Lower leg skin (tissue), 4 donors: ENCODE measurements around the gene ARHGAP1. TPM values are rescaled to one million over a fixed set of nuclear protein-coding genes. Genes with fewer than 3 reads are reported as not detected.

Experiments
- DNase-seq, 2 donors: peaks; one replicate each; pipeline ENCODE4 v3.0.0-alpha.2; 2019; ENCODE audit warnings: low spot score in 2 of 2
- H3K4me3 ChIP-seq: fragments of 200-600 bp; sonication (generic); 2 replicates; pipeline ENCODE4 v1.5.1; 2017; ENCODE audit warnings: mild to moderate bottlenecking, low read depth; ENCODE audit not compliant: poor library complexity, severe bottlenecking
- POLR2A ChIP-seq, 2 donors: fragments of 450-650 bp; IDR thresholded peaks; one replicate each; pipeline ENCODE4 v1.6.1; 2016 to 2017; ENCODE audit warnings: antibody characterized with exemption in 2 of 2, mild to moderate bottlenecking in 1 of 2, moderate library complexity in 1 of 2
- WGBS, 2 donors: methylation state at CpG; one replicate each; pipeline ENCODE4 v1.1.5; 2018; 5-methylcytosine and 5-hydroxymethylcytosine counted together
- intact Hi-C: fragments of 100-400 bp; cut with DNase I; formaldehyde crosslinking; loops from one replicate; pipeline ENCODE4 v1.15.0; 2023; ENCODE audit warnings: low total_unique reads
- total RNA-seq, 4 donors: library from RNA; depleted of rRNA; stranded (reverse); fragments of >200 nt; gene quantifications; one replicate each; pipeline ENCODE4 v1.1.0, GENCODE V29; 2016
- TF ChIP-seq, protein P1 (sequence below), 3 donors: fragments of 450-650 bp; IDR thresholded peaks; one replicate each; pipeline ENCODE4 v1.5.1; 2016; ENCODE audit warnings: antibody characterized with exemption in 3 of 3, mild to moderate bottlenecking in 3 of 3, moderate library complexity in 2 of 3

ARHGAP1 gene
- total RNA-seq, 4 donors from 2014 or later: 56.4 to 70.6 (median 64.3) TPM

DNA sequence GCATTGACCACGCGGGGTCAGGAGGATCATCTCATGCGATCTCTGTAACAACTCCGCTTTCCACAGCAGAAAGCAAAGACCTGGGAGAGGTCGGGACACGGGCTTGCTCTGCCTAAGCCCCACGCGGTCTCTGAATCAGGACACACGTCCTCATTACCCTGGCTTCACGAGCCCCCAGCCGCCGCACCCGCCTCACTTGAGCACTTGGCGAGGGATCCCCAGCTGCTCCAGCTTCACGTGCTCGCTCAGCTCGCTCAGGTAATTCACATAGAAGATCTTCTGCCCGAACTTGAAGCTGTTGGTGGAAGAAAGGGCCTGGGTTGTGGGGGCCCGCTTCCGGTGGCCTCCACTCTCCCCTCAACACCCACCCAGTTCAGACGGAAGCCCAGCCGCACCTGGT is 19.6 kb downstream of the ARHGAP1 start:
- TF ChIP-seq POLR2A (IDR thresholded peaks at IDR 0.05): no peak
- TF ChIP-seq, protein P1, sequence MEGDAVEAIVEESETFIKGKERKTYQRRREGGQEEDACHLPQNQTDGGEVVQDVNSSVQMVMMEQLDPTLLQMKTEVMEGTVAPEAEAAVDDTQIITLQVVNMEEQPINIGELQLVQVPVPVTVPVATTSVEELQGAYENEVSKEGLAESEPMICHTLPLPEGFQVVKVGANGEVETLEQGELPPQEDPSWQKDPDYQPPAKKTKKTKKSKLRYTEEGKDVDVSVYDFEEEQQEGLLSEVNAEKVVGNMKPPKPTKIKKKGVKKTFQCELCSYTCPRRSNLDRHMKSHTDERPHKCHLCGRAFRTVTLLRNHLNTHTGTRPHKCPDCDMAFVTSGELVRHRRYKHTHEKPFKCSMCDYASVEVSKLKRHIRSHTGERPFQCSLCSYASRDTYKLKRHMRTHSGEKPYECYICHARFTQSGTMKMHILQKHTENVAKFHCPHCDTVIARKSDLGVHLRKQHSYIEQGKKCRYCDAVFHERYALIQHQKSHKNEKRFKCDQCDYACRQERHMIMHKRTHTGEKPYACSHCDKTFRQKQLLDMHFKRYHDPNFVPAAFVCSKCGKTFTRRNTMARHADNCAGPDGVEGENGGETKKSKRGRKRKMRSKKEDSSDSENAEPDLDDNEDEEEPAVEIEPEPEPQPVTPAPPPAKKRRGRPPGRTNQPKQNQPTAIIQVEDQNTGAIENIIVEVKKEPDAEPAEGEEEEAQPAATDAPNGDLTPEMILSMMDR (IDR thresholded peaks at IDR 0.05): no peak
- WGBS, 2 donors: 95 to 96% methylated on average over 22 of the region's 22 CpGs
- intact Hi-C loops: no loop called here
- no peak overlapping the region for H3K4me3 ChIP-seq
- no peak for DNase-seq

DNA sequence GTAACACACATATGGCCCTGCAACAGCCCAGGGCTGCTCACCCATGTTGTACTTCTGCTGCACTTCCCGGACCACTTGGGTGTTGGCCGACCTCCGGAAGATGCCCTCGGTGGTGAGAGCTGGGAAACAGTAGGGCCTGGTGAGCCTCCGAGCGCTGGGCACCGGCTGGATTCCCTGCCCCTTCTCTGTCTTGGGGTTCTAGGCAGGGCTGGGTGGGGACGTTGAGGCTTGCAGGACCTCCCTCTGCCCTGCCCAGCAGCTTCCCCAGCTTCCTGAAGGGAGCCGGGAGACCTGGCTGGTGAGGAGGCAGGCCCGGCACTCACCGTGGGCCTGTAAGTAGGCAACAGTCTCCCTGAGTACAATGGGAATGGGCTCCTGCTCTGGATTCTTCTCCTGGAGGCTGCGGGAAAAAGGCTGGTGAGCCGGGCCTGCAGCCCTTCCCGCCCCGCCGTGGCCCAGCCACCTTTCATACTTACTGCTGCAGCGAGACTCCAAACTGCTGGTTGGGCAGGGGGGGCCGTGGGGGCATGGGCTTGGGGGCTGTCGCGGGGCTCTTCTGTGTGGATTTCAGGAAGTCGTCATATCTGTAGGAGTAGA is 20.2 kb downstream of the ARHGAP1 start:
- no peak for DNase-seq
- 89 to 93% methylated on average over 17 to 20 of the region's 21 CpGs for WGBS, 2 donors
- TF ChIP-seq, protein P1 (IDR thresholded peaks at IDR 0.05): no peak
- no peak for TF ChIP-seq POLR2A (IDR thresholded peaks at IDR 0.05)
- intact Hi-C loops: no loop called here
- H3K4me3 ChIP-seq: no peak overlapping the region

DNA sequence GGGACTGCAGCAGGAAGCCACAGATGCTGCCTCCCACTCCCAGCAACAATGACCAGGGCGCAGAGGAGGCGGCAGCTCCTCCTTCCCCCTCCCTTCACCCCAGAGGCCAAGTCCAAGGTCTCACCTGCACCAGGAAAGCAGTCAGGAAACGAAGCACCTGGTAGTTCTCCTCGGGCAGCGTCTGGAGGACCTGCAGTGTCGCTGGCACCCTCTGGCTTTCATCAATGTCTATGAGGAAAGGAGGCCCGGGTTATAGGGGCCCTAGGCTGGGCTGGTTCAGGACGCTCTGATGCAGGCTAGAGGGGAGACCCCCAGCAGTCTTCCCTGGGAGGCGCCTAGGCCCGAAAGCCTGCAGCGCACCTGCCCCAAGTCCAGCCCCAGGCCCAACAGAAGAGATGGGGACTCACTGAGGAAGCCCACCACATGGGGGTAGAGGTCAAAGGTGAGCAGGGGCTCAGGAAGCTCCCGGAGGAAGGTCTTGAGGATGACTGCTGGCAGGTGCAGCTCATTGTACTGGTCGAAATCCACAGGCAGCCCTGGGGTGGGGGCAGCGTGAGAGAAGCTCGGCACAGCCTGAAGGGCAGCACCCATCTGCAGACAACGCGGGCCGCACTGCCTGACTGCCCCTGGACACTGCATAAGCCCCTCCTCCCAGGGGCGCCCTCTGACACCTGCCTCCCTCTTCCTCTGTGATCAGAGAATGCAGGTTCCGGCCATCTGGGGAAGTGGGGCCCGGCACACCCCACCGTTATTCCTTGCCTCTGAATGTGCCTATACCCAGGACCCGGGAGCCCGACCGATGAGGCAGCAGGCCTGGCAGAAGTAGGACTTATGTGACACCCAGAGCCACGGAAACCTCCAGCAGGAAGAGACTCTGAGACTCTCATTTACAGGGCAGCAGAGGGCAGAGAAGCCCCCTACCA is 20.9 kb downstream of the ARHGAP1 start:
- 90 to 92% methylated on average over 25 to 26 of the region's 26 CpGs for WGBS, 2 donors
- TF ChIP-seq, protein P1 (IDR thresholded peaks at IDR 0.05): no peak
- no peak for TF ChIP-seq POLR2A (IDR thresholded peaks at IDR 0.05)
- no peak for DNase-seq
- intact Hi-C loops: no loop called here
- H3K4me3 ChIP-seq: no peak overlapping the region

DNA sequence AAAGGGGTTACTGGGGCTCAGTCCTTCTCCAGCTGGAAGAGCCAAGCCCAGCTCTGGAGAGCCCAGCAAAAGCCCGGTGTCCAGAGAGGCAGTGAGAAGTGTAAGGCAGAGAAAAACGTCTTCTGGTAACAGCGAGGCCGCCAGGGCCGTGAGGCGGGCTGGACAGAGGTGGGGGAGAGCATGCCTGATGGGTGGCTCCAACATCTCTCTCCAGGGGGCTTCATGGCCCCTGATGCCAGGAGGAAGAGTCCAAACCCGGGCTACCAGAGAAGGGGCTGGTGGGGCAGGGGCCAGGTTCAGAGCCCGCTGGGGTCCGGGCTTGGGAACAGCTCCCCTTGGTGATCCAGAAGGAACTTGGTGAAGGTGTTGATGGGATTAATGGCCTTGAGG is 21.7 kb downstream of the ARHGAP1 start:
- TF ChIP-seq, protein P1 (IDR thresholded peaks at IDR 0.05): no peak
- TF ChIP-seq POLR2A (IDR thresholded peaks at IDR 0.05): no peak
- DNase-seq: no peak
- 86 to 91% methylated on average over 9 of the region's 9 CpGs for WGBS, 2 donors
- intact Hi-C loops: no loop called here
- no peak overlapping the region for H3K4me3 ChIP-seq

DNA sequence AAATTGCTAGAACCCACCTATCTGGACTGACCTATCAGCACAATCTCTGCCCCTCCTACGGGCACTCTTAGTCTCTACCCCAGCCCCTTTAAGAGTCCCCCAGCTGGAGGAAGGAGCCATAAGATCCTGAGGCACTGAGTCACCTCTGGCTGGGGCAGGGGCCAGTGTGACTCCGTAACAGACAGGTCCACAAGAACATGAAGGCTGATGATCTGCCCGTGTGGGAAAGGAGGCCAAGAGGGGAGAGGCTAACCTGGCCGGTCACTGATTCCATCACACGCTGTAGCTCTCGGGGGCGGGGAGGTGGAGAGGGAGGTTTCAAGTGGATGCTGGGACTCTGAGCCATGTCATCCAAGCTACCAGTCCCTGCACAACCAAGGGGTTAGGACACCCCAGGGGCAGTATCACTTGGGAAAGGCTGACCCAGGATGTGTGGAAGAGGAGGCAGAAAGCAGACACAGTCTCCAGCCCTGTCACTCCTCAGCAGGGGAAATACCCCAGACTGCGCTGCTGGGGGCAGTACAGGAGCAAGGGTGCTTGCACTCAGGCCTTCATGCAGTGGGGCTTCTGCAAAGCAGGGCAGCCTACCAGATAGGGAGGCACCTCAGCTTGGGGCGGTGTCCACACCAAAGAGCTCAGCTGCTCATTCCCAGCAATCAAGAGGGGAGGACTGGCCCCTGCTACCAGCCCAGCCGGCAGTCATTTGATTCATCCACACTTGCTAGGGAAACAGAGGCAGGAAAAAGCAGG is 22.3 kb downstream of the ARHGAP1 start:
- WGBS, 2 donors: 80 to 81% methylated on average over 10 of the region's 10 CpGs
- H3K4me3 ChIP-seq: no peak overlapping the region
- intact Hi-C loops: no loop called here
- no peak for TF ChIP-seq POLR2A (IDR thresholded peaks at IDR 0.05)
- TF ChIP-seq, protein P1 (IDR thresholded peaks at IDR 0.05): no peak
- no peak for DNase-seq
